SU-DHL-6 (cell line): ENCODE data around the gene SLC25A19.

Source experiments
- H2AFZ ChIP-seq: fragments of 200-600 bp; sonication (generic); 2 replicates; pipeline ENCODE4 v1.6.1; 2014; ENCODE audit warnings: low read depth, mild to moderate bottlenecking, moderate library complexity, mixed read lengths, antibody characterized with exemption, low read length; ENCODE audit not compliant: severe bottlenecking
- H3F3A ChIP-seq: fragments of 200-600 bp; shearing (Covaris generic); 2 replicates; pipeline ENCODE4 v1.6.0; 2016; ENCODE audit warnings: antibody characterized with exemption, mild to moderate bottlenecking; ENCODE audit not compliant: insufficient read depth
- H3K27ac ChIP-seq: fragments of 200-600 bp; sonication (generic); 2 replicates; pipeline ENCODE4 v1.5.1; 2016; ENCODE audit warnings: low read depth, mild to moderate bottlenecking, low read length, moderate library complexity, mixed read lengths
- H3K27me3 ChIP-seq: fragments of 200-600 bp; sonication (generic), shearing (Covaris generic); 2 replicates; pipeline ENCODE4 v1.6.0; 2014; ENCODE audit warnings: mild to moderate bottlenecking, low read length
- H3K36me3 ChIP-seq: fragments of 200-600 bp; sonication (generic); 2 replicates; pipeline ENCODE4 v1.6.1; 2014; ENCODE audit warnings: mild to moderate bottlenecking, low read length, mixed read lengths
- H3K4me2 ChIP-seq: fragments of 300-600, 200-600 bp; shearing (Covaris generic), sonication (generic); 2 replicates; pipeline ENCODE4 v1.6.0; 2014; ENCODE audit warnings: low read length, low read depth, mild to moderate bottlenecking; ENCODE audit not compliant: poor library complexity, severe bottlenecking
- H3K4me3 ChIP-seq: fragments of 200-600 bp; sonication (generic); 2 replicates; pipeline ENCODE4 v1.5.1; 2014; ENCODE audit warnings: antibody characterized with exemption, low read length, mild to moderate bottlenecking, mixed read lengths; ENCODE audit not compliant: insufficient read depth, poor library complexity, severe bottlenecking
- H3K79me2 ChIP-seq: fragments of 200-600 bp; sonication (generic); 2 replicates; pipeline ENCODE4 v1.6.1; 2014; ENCODE audit warnings: mild to moderate bottlenecking, low read length, moderate library complexity; ENCODE audit not compliant: insufficient read depth
- H3K9ac ChIP-seq: fragments of 200-600 bp; sonication (generic); 2 replicates; pipeline ENCODE4 v1.7.0; 2014; ENCODE audit warnings: mild to moderate bottlenecking, low read length
- H3K9me2 ChIP-seq: fragments of 200-600 bp; sonication (generic); replicated peaks from 2 replicates; pipeline ENCODE4 v1.6.1; 2014; ENCODE audit warnings: low read length; ENCODE audit not compliant: insufficient read depth
- H3K9me3 ChIP-seq: fragments of 200-600 bp; sonication (generic); 2 replicates; pipeline ENCODE4 v1.6.1; 2014; ENCODE audit warnings: low read length, mixed read lengths; ENCODE audit not compliant: insufficient read depth
- H4K20me1 ChIP-seq: fragments of 200-600 bp; sonication (generic); 2 replicates; pipeline ENCODE4 v1.6.1; 2014; ENCODE audit warnings: low read depth, mild to moderate bottlenecking, antibody characterized with exemption, low read length, moderate library complexity, mixed read lengths
- EZH2phosphoT487 ChIP-seq: fragments of 200-600 bp; sonication (generic), shearing (Covaris generic); conservative IDR thresholded peaks from 2 replicates; pipeline ENCODE4 v1.6.1; 2018; ENCODE audit warnings: mild to moderate bottlenecking, antibody characterized with exemption, low read length, moderate library complexity, mixed read lengths
- TF ChIP-seq, protein P1 (sequence below): fragments of 200-600 bp; sonication (generic); IDR thresholded peaks from one replicate; pipeline ENCODE4 v1.5.1; 2017; ENCODE audit warnings: antibody characterized with exemption, mild to moderate bottlenecking, low read length, moderate library complexity; ENCODE audit not compliant: insufficient read depth, poor library complexity, severe bottlenecking

The SLC25A19 gene

DNA sequence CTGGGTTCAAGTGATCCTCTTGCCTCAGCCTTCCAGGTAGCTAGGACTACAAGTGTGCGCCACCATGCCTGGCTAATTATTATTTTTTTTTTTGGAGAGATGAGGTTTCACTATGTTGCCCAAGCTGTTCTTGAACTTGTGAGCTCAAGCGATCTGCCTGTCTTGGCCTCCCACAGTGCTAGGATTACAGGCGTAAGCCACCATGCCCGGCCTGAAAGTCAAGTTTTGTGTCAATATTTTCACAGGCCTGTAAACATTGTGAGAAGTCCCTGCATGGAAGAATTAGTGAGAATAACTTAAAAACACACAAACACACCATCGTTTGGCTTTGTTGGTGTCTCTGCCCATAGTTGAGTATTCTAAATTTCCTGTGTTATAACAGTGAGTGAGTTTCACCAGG lies 61.5 kb downstream of the SLC25A19 start:
- Histone ChIP-seq H2AFZ (no peak overlapping the region), H3K9me3 (no peaks in the 10 kb centered on the region), H4K20me1 (no peaks in the 10 kb centered on the region), H3K9me2 (no peaks in the 10 kb centered on the region), H3K79me2 (no peaks in the 10 kb centered on the region), H3K4me3 (no peak overlapping the region), H3K9ac (no peak overlapping the region), H3K4me2 (no peak overlapping the region), H3K27me3 (no peaks in the 10 kb centered on the region), H3K27ac (no peak overlapping the region), H3K36me3 (peaks cover 8% of the 10 kb centered on the region; the same call in 1 of the 2 replicates), H3F3A (no peaks in the 10 kb centered on the region)
- TF ChIP-seq, protein P1, sequence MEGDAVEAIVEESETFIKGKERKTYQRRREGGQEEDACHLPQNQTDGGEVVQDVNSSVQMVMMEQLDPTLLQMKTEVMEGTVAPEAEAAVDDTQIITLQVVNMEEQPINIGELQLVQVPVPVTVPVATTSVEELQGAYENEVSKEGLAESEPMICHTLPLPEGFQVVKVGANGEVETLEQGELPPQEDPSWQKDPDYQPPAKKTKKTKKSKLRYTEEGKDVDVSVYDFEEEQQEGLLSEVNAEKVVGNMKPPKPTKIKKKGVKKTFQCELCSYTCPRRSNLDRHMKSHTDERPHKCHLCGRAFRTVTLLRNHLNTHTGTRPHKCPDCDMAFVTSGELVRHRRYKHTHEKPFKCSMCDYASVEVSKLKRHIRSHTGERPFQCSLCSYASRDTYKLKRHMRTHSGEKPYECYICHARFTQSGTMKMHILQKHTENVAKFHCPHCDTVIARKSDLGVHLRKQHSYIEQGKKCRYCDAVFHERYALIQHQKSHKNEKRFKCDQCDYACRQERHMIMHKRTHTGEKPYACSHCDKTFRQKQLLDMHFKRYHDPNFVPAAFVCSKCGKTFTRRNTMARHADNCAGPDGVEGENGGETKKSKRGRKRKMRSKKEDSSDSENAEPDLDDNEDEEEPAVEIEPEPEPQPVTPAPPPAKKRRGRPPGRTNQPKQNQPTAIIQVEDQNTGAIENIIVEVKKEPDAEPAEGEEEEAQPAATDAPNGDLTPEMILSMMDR: no peak
- no peak for TF ChIP-seq EZH2phosphoT487

DNA sequence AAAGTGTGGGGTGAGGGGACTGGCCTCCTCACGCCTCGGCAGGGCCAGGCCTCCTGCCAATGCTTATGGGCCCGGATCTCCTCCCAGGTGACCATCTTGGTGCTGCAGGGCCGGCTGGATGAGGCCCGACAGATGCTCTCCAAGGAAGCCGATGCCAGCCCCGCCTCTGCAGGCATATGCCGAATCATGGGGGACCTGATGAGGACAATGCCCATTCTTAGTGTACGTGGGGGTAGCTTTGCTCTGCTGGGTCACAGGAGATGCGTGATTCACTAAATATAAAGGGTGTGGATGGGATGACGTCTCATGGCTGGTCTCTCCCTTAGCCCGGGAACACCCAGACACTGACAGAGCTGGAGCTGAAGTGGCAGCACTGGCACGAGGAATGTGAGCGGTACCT lies 64.2 kb downstream of the SLC25A19 start:
- H3K9me3 ChIP-seq: no peaks in the 10 kb centered on the region
- H3K4me3 ChIP-seq: no peak overlapping the region
- H3K27ac ChIP-seq: no peak overlapping the region
- no peaks in the 10 kb centered on the region for H3K9me2 ChIP-seq
- H4K20me1 ChIP-seq: no peaks in the 10 kb centered on the region
- H3F3A ChIP-seq: no peaks in the 10 kb centered on the region
- no peak overlapping the region for H3K4me2 ChIP-seq
- no peak overlapping the region for H2AFZ ChIP-seq
- H3K36me3 ChIP-seq: peaks cover 8% of the 10 kb centered on the region; the same call in 1 of the 2 replicates
- no peak overlapping the region for H3K9ac ChIP-seq
- H3K27me3 ChIP-seq: no peaks in the 10 kb centered on the region
- TF ChIP-seq, protein P1: no peak
- TF ChIP-seq EZH2phosphoT487: no peak
- H3K79me2 ChIP-seq: no peaks in the 10 kb centered on the region
